DMS53 treated with DMSO at 0.1 percent for 48 hours (cell line): ENCODE results near the gene TCERG1L.
"Not testable (repeated sequence)": the region's sequence is repeated elsewhere in the genome, so short reads cannot be mapped to it uniquely, and the experiment has no call there.

Source experiments
- DNase-seq: peaks from one replicate; lab custom pipeline; 2025; ENCODE audit not compliant: unreplicated experiment; lab: John Stamatoyannopoulos, UW

TCERG1L gene

GRCh38 chr10:131174211-131174565 lies 137.3 kb downstream of the TCERG1L start:
- no peak for DNase-seq

- DNase-seq: no peak
These were observed 137.9 kb downstream of the TCERG1L start for GRCh38 chr10:131173484-131174210.

GRCh38 chr10:131172433-131172832 lies 139.1 kb downstream of the TCERG1L start:
- no peak for DNase-seq

- no peak for DNase-seq
These were observed 142.4 kb downstream of the TCERG1L start for GRCh38 chr10:131169146-131169545.

GRCh38 chr10:131168238-131168875 lies 143.2 kb downstream of the TCERG1L start:
- DNase-seq: no peak

GRCh38 chr10:131167036-131167860 lies 144.3 kb downstream of the TCERG1L start:
- DNase-seq: no peak

GRCh38 chr10:131166486-131166885 lies 145.0 kb downstream of the TCERG1L start:
- no peak for DNase-seq

GRCh38 chr10:131165092-131165491 lies 146.4 kb downstream of the TCERG1L start:
- DNase-seq: no peak

- no peak for DNase-seq
These were observed 148.4 kb downstream of the TCERG1L start for GRCh38 chr10:131162866-131163843.

- no peak for DNase-seq
These were observed 149.3 kb downstream of the TCERG1L start for GRCh38 chr10:131162211-131162610.

GRCh38 chr10:131161087-131161486 lies 150.4 kb downstream of the TCERG1L start:
- DNase-seq: no peak

GRCh38 chr10:131160219-131160875 lies 151.2 kb downstream of the TCERG1L start:
- no peak for DNase-seq

GRCh38 chr10:131159771-131160170 lies 151.8 kb downstream of the TCERG1L start:
- DNase-seq: no peak

GRCh38 chr10:131158695-131159094 lies 152.8 kb downstream of the TCERG1L start:
- no peak for DNase-seq

GRCh38 chr10:131157899-131158298 lies 153.6 kb downstream of the TCERG1L start:
- no peak for DNase-seq

- no peak for DNase-seq
These were observed 155.7 kb downstream of the TCERG1L start for GRCh38 chr10:131155876-131156230.

- no peak for DNase-seq
These were observed 156.2 kb downstream of the TCERG1L start for GRCh38 chr10:131155218-131155875.

- no peak for DNase-seq
These were observed 157.1 kb downstream of the TCERG1L start for GRCh38 chr10:131154306-131155025.

GRCh38 chr10:131152456-131152855 lies 159.1 kb downstream of the TCERG1L start:
- DNase-seq: not testable (repeated sequence)
